Measurements from ENCODE around the gene KANSL2.

GRCh38 chr12:48687592-48687991 is 5.6 kb upstream of the KANSL2 start:
- TF ChIP-seq, protein P1, sequence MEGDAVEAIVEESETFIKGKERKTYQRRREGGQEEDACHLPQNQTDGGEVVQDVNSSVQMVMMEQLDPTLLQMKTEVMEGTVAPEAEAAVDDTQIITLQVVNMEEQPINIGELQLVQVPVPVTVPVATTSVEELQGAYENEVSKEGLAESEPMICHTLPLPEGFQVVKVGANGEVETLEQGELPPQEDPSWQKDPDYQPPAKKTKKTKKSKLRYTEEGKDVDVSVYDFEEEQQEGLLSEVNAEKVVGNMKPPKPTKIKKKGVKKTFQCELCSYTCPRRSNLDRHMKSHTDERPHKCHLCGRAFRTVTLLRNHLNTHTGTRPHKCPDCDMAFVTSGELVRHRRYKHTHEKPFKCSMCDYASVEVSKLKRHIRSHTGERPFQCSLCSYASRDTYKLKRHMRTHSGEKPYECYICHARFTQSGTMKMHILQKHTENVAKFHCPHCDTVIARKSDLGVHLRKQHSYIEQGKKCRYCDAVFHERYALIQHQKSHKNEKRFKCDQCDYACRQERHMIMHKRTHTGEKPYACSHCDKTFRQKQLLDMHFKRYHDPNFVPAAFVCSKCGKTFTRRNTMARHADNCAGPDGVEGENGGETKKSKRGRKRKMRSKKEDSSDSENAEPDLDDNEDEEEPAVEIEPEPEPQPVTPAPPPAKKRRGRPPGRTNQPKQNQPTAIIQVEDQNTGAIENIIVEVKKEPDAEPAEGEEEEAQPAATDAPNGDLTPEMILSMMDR (IDR thresholded peaks at IDR 0.05; ENCODE audit: low read depth, low read length) = no peak
- TF ChIP-seq POLR2A (IDR thresholded peaks at IDR 0.05; ENCODE audit: extremely low read depth, insufficient read length) = no peak
- TF ChIP-seq, protein P2, sequence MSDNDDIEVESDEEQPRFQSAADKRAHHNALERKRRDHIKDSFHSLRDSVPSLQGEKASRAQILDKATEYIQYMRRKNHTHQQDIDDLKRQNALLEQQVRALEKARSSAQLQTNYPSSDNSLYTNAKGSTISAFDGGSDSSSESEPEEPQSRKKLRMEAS (IDR thresholded peaks at IDR 0.05; ENCODE audit: low read depth, low read length) = no peak
